ENCODE results near the gene EPHB1.

The EPHB1 gene

GRCh38 chr3:135192929-135193328 is 397.9 kb downstream of the EPHB1 start:
- DNase-seq (ENCODE audit: extremely low read depth, low read depth), result no peak
- H3K4me3 ChIP-seq (replicated peaks; ENCODE audit: low read depth, low read length), result no peak overlapping the region
- no peak for TF ChIP-seq CTCF (IDR thresholded peaks at IDR 0.05; ENCODE audit: low read depth, low read length, missing control alignments)

GRCh38 chr3:135197246-135197645 is 402.2 kb downstream of the EPHB1 start:
- no peak overlapping the region for H3K4me3 ChIP-seq (replicated peaks; ENCODE audit: low read depth, low read length)
- TF ChIP-seq CTCF (IDR thresholded peaks at IDR 0.05; ENCODE audit: low read depth, low read length, missing control alignments), result no peak
- no peak for DNase-seq (ENCODE audit: extremely low read depth, low read depth)

- TF ChIP-seq CTCF (IDR thresholded peaks at IDR 0.05; ENCODE audit: low read depth, low read length, missing control alignments), result no peak
- no peak overlapping the region for H3K4me3 ChIP-seq (replicated peaks; ENCODE audit: low read depth, low read length)
- DNase-seq (ENCODE audit: extremely low read depth, low read depth), result no peak
Measured at GRCh38 chr3:135197856-135198255, 402.8 kb downstream of the EPHB1 start.

- DNase-seq (ENCODE audit: extremely low read depth, low read depth), result no peak
- H3K4me3 ChIP-seq (replicated peaks; ENCODE audit: low read depth, low read length), result no peak overlapping the region
- no peak for TF ChIP-seq CTCF (IDR thresholded peaks at IDR 0.05; ENCODE audit: low read depth, low read length, missing control alignments)
Measured at GRCh38 chr3:135199137-135199536, 404.1 kb downstream of the EPHB1 start.

GRCh38 chr3:135203026-135203425 is 408.0 kb downstream of the EPHB1 start:
- no peak for DNase-seq (ENCODE audit: extremely low read depth, low read depth)
- no peak overlapping the region for H3K4me3 ChIP-seq (replicated peaks; ENCODE audit: low read depth, low read length)
- no peak for TF ChIP-seq CTCF (IDR thresholded peaks at IDR 0.05; ENCODE audit: low read depth, low read length, missing control alignments)

GRCh38 chr3:135213213-135213612 is 418.2 kb downstream of the EPHB1 start:
- no peak for DNase-seq (ENCODE audit: extremely low read depth, low read depth)
- no peak for TF ChIP-seq CTCF (IDR thresholded peaks at IDR 0.05; ENCODE audit: low read depth, low read length, missing control alignments)
- no peak overlapping the region for H3K4me3 ChIP-seq (replicated peaks; ENCODE audit: low read depth, low read length)

GRCh38 chr3:135213822-135214221 is 418.8 kb downstream of the EPHB1 start:
- H3K4me3 ChIP-seq (replicated peaks; ENCODE audit: low read depth, low read length), result no peak overlapping the region
- TF ChIP-seq CTCF (IDR thresholded peaks at IDR 0.05; ENCODE audit: low read depth, low read length, missing control alignments), result no peak
- no peak for DNase-seq (ENCODE audit: extremely low read depth, low read depth)
